Smooth muscle cell (in vitro differentiated cells): ENCODE measurements around the gene FARP1. TPM values are rescaled to one million over a fixed set of nuclear protein-coding genes. Genes with fewer than 3 reads are reported as not detected.

Experiments used
- DNase-seq: peaks from one replicate; lab custom pipeline; 2025; ENCODE audit not compliant: unreplicated experiment; lab: John Stamatoyannopoulos, UW
- H2AFZ ChIP-seq: fragments of 200-600 bp; sonication (generic); 2 replicates; pipeline ENCODE4 v1.6.0; 2016; ENCODE audit warnings: antibody characterized with exemption, low read depth, mild to moderate bottlenecking
- H3F3A ChIP-seq: fragments of 200-600 bp; sonication (generic); 2 replicates; pipeline ENCODE4 v1.6.0; 2017; ENCODE audit warnings: antibody characterized with exemption, low read depth
- H3K27ac ChIP-seq: fragments of 200-600 bp; sonication (generic); 2 replicates; pipeline ENCODE4 v1.5.1; 2016; ENCODE audit warnings: low read depth, mild to moderate bottlenecking
- H3K27me3 ChIP-seq: fragments of 200-600 bp; sonication (generic); 2 replicates; pipeline ENCODE4 v1.6.1; 2016; ENCODE audit warnings: low read depth, mild to moderate bottlenecking
- H3K36me3 ChIP-seq: fragments of 200-600 bp; sonication (generic); 2 replicates; pipeline ENCODE4 v1.5.1; 2016; ENCODE audit warnings: low read depth
- H3K4me1 ChIP-seq: fragments of 200-600 bp; sonication (generic); 2 replicates; pipeline ENCODE4 v1.5.1; 2016; ENCODE audit warnings: low read depth
- H3K4me2 ChIP-seq: fragments of 200-600 bp; sonication (generic); 2 replicates; pipeline ENCODE4 v1.6.0; 2016; ENCODE audit warnings: mild to moderate bottlenecking
- H3K4me3 ChIP-seq: fragments of 200-600 bp; sonication (generic); 2 replicates; pipeline ENCODE4 v1.5.1; 2016; ENCODE audit warnings: mild to moderate bottlenecking
- H3K79me2 ChIP-seq: fragments of 200-600 bp; sonication (generic); 2 replicates; pipeline ENCODE4 v1.6.0; 2016; ENCODE audit warnings: low read depth, mild to moderate bottlenecking
- H3K9ac ChIP-seq: fragments of 200-600 bp; sonication (generic); 2 replicates; pipeline ENCODE4 v1.6.0; 2016; ENCODE audit warnings: low read depth
- H3K9me3 ChIP-seq: fragments of 200-600 bp; sonication (generic); replicated peaks from 2 replicates; pipeline ENCODE4 v1.5.1; 2016; ENCODE audit warnings: low read depth
- H4K20me1 ChIP-seq: fragments of 200-600 bp; sonication (generic); 2 replicates; pipeline ENCODE4 v1.6.0; 2016; ENCODE audit warnings: low read depth
- WGBS: methylation state at CpG from one replicate; pipeline ENCODE4 v1.1.7; 2016; ENCODE audit warnings: low lambda C conversion rate; 5-methylcytosine and 5-hydroxymethylcytosine counted together
- polyA plus RNA-seq: library from polyadenylated mRNA; unstranded; fragments of >200 nt; fragmentation: Nextera tagmentation; extraction: Ambion mirVana; gene quantifications from 2 replicates; pipeline ENCODE4 v1.2.1, GENCODE V29; 2016
- total RNA-seq: library from RNA; depleted of rRNA; stranded (reverse); fragments of >200 nt; gene quantifications from 2 replicates; pipeline ENCODE4 v1.2.3, GENCODE V29; 2014
- TF ChIP-seq, protein P1 (sequence below): fragments of 200-600 bp; sonication (generic); IDR thresholded peaks from 2 replicates; pipeline ENCODE4 v1.5.1; 2017; ENCODE audit warnings: borderline replicate concordance, mild to moderate bottlenecking, antibody characterized with exemption; ENCODE audit not compliant: insufficient read depth, poor library complexity, severe bottlenecking

FARP1 gene
- total and polyA plus RNA-seq, 2 experiments from 2014 or later: 59.4 to 104 TPM

DNA sequence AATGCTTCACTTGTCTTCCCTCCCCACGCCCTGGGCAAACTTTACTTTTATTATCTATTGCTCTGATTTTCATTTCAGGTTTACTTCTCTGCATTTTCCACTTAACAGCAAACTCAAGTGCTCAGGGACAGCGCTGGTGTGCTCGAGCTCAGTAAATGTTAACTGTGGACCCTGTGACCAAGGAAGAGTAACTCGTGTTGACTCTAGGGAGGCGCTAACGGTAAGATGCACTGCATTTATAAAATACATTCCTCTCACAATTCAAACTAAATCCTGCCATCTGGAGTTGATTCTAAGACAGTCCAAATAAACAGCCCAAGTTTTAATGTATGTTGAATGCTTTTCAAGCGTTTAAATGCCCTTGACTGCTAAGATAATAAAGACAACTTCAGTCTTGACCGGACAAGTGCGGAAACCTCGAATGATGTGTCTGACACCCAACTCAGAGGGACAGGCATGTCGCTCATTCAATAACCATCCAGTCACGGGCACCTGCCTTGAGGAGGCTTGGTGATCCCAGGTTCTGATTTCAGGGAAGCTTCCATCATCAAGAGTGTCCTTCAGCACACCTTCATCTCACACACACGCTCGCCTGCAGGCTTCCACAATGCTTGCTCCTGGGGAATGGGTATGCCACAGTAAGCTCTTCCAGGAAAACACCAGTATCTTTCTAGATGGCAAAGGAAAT, 340.9 kb downstream of the FARP1 start:
- peaks cover 63% of the 10 kb centered on the region for H3K4me1 ChIP-seq
- no peak for DNase-seq

DNA sequence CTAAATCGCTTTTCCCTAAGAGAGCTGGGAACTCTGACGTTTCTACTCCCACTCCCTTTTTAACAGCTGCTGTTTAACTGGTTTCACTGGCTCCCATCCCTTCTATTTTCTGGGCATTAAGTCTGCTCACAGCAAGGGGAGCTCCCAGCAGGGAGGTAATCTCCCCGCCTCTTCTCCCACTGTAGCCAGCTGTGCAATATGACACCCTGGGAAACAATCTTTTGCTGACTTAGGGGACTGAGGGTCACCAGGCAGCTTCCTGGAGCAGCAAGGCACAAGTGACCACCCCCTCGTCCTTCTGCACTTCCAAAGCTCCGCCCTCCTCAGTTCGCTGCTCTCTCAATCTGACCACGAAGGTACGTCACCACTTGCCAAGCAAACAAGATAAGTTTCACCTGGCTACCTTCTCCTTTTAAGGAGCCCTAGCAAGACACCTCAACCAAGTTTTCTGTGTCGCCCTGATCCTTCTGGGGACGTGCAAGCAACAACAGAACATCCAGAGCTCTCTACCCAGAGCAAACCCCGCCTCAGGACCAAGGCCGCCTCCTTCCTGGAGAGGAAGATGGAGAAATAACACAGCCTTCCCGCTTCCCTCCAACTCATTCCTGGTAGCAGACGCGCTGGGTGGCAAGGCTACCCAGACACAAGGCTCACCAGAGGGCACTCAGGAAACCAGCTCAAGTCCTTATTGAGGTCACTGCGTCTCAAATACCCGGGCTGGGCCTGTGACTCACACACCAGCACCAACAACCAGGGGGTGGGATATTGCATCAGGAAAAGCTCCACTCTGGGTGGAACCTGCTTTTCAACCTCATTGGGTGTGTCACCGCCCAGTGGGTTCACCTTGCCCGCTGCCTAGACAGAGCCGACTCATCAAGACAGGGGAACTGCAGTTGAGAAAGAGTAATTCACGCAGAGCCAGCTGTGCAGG, 341.7 kb downstream of the FARP1 start:
- peak overlapping the region; percentile 15 for H3K4me3 ChIP-seq
- H3K36me3 ChIP-seq: no peaks in the 10 kb centered on the region
- WGBS: 8% methylated on average over 21 of the region's 21 CpGs
- H2AFZ ChIP-seq: no peak overlapping the region
- H3K9ac ChIP-seq: peak overlapping the region; percentile 89
- peak overlapping the region; percentile 73 for H3K4me2 ChIP-seq
- peaks cover 86% of the 10 kb centered on the region for H3K79me2 ChIP-seq
- peaks cover 77% of the 10 kb centered on the region for H4K20me1 ChIP-seq
- peak; percentile 39 for DNase-seq
- peaks cover 55% of the 10 kb centered on the region for H3K4me1 ChIP-seq
- H3F3A ChIP-seq: peaks cover 14% of the 10 kb centered on the region
- no peaks in the 10 kb centered on the region for H3K9me3 ChIP-seq
- H3K27me3 ChIP-seq: no peaks in the 10 kb centered on the region
- TF ChIP-seq, protein P1, sequence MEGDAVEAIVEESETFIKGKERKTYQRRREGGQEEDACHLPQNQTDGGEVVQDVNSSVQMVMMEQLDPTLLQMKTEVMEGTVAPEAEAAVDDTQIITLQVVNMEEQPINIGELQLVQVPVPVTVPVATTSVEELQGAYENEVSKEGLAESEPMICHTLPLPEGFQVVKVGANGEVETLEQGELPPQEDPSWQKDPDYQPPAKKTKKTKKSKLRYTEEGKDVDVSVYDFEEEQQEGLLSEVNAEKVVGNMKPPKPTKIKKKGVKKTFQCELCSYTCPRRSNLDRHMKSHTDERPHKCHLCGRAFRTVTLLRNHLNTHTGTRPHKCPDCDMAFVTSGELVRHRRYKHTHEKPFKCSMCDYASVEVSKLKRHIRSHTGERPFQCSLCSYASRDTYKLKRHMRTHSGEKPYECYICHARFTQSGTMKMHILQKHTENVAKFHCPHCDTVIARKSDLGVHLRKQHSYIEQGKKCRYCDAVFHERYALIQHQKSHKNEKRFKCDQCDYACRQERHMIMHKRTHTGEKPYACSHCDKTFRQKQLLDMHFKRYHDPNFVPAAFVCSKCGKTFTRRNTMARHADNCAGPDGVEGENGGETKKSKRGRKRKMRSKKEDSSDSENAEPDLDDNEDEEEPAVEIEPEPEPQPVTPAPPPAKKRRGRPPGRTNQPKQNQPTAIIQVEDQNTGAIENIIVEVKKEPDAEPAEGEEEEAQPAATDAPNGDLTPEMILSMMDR: no peak
- H3K27ac ChIP-seq: peak overlapping the region; percentile 97

More for the DNA sequence above, 340.9 kb downstream of the FARP1 start:
- Histone ChIP-seq H3K36me3 (no peaks in the 10 kb centered on the region), H3K27ac (peak overlapping the region; percentile 97), H3K4me3 (peak overlapping the region; percentile 15), H3K9me3 (no peaks in the 10 kb centered on the region), H3F3A (peaks cover 14% of the 10 kb centered on the region), H2AFZ (no peak overlapping the region), H3K79me2 (peaks cover 86% of the 10 kb centered on the region), H3K4me2 (peak overlapping the region; percentile 73), H3K9ac (peak overlapping the region; percentile 89), H3K27me3 (no peaks in the 10 kb centered on the region), H4K20me1 (peaks cover 70% of the 10 kb centered on the region)
- 57% methylated on average over 14 of the region's 14 CpGs for WGBS
- TF ChIP-seq, protein P1: no peak

DNA sequence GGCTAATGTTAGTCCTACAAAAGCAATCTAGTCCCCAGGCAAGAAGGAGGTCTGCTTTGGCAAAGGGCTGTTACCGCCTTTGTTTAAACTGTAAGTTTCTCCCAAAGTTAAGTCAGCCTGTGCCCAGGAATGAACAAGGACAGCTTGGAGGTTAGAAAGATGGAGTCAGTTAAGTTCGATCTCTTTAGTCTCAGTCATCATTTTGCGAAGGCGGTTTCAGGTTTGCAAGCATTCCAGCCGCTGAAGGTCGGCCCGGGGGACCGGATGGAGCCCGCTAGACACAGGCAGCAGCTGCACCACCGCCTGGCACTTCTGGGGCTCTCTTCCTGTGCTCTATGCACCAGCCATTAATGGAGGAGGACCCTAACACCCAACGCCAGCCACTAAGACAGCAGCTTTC, 342.7 kb downstream of the FARP1 start:
- H3K4me2 ChIP-seq: peak overlapping the region; percentile 52
- H3F3A ChIP-seq: peaks cover 14% of the 10 kb centered on the region
- no peaks in the 10 kb centered on the region for H3K27me3 ChIP-seq
- TF ChIP-seq, protein P1: no peak
- H3K79me2 ChIP-seq: peaks cover 86% of the 10 kb centered on the region
- H4K20me1 ChIP-seq: peaks cover 87% of the 10 kb centered on the region
- no peak overlapping the region for H2AFZ ChIP-seq
- DNase-seq: no peak
- H3K4me1 ChIP-seq: peaks cover 47% of the 10 kb centered on the region
- no peaks in the 10 kb centered on the region for H3K36me3 ChIP-seq
- WGBS: 77% methylated on average over 11 of the region's 11 CpGs
- H3K9me3 ChIP-seq: no peaks in the 10 kb centered on the region
- H3K4me3 ChIP-seq: no peak overlapping the region
- H3K9ac ChIP-seq: peak overlapping the region; percentile 42
- peak overlapping the region; percentile 97 for H3K27ac ChIP-seq
